MV-4-11 (cell line): ENCODE data around the gene LRRFIP2.
"Not testable (repeated sequence)": the region's sequence is repeated elsewhere in the genome, so short reads cannot be mapped to it uniquely, and the experiment has no call there.

ENCODE experiments used
- DNase-seq: peaks from one replicate; lab custom pipeline; 2025; lab: John Stamatoyannopoulos, UW

LRRFIP2 gene

GRCh38 chr3:37189109-37189508 is 14.7 kb upstream of the LRRFIP2 start:
- no peak for DNase-seq

GRCh38 chr3:37183976-37184375 is 9.6 kb upstream of the LRRFIP2 start:
- no peak for DNase-seq

DNA sequence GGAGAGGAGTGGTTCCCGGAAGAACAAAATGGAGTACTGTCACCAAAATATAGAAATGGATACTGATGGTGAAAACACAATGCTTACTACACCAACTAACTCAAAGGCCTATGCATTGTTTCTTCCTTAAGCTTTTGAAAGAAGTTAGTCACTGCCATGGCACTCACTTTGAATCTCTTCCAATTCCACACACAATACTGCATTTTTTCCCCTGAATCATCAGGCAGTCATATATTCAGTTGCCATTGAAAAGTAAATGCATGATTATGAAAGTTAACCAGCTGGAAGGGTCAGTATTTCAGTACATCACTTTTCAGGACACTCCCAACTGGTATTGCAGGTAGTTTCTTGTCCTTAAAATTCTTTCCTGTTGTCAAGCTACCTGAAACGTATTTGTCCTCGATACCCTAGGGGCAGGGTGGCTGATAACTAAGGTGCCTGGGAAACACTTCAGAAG is 9.0 kb upstream of the LRRFIP2 start:
- DNase-seq: no peak

DNA sequence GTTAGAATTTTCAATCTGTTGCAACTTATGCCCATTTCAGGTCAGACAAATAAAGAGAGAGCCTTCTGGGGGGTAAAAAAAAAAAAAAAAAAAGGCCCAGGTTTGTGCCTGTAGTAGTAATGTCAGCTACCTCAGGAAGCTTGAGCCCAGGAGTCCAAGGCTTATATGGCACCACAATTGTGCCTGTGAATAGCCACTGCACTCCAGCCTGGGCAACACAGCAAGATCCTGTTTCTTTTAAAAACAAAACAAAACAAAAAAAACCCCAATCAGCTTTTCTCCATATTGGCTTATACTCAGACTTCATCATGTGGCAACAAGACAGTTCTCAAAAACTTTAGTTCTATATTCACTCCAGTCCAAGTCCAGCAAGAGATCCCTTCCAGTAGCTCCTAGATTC is 8.4 kb upstream of the LRRFIP2 start:
- no peak for DNase-seq

GRCh38 chr3:37181756-37182155 is 7.4 kb upstream of the LRRFIP2 start:
- DNase-seq: no peak

DNA sequence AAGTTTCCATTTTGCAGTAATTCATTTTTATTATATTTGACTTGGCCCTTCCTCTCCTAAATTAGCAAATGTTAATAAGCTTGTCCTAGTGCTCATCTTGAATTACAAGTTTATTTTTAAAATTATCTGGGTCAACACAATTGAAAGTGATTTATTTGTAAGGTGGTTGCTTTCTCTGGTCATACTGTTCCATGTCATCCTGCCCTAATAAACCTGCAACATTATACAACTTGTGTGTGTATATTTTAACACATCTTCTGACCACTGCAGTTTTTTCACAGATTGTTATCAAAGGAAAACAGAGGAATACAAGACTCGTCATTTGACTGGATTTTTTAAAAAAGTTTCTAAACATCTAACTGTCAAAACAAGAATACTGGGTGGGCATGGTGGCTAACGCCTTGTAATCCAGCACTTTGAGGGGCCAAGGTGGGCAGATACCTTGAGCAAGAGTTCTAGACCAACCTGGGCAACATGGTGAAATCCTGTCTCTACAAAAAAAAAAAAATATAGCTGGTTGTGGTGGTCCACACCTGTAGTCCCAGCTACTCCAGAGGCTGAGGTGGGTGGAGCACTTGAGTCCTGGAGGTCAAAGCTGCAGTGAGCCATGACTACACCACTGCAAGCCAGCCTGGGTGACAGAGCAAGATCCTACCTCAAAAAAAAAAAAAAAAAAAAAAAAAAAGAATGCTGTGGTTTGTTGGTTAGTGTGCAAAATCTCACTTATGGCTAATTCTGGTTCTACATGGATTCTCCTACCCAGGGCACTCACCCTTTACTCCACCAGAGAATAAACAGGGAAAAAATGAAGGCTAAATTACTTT is 5.0 kb upstream of the LRRFIP2 start:
- DNase-seq: no peak

GRCh38 chr3:37173806-37174205 is 576 bp downstream of the LRRFIP2 start:
- no peak for DNase-seq

DNA sequence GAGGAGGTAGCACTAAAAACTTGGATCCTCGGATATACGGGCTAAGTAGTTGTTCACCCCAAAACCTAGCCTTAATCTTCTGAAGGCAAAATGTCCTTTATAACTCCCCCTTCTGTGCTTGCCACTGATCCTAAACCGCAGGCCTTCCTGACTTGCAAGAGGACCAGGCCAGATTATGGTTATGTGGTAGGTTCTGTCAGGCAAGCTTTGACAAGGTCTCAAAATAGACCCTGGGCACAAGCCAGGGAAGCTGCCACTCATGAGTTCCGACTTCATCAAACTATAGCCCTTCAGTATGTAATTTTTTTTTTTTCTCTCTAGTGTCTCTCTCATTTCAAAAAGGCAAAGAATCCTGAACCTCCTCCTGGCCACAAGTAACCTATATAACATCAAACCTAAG is 3.2 kb downstream of the LRRFIP2 start:
- peak; percentile 81 for DNase-seq

- no peak for DNase-seq
Observed at GRCh38 chr3:37170513-37170912, 3.9 kb downstream of the LRRFIP2 start.

GRCh38 chr3:37170060-37170459 is 4.3 kb downstream of the LRRFIP2 start:
- DNase-seq: no peak

GRCh38 chr3:37168896-37169295 is 5.5 kb downstream of the LRRFIP2 start:
- no peak for DNase-seq

- DNase-seq: no peak
Observed at GRCh38 chr3:37163262-37164015, 10.9 kb downstream of the LRRFIP2 start.

- DNase-seq: no peak
Observed at GRCh38 chr3:37162501-37163245, 11.7 kb downstream of the LRRFIP2 start.

- DNase-seq: no peak
Observed at GRCh38 chr3:37161351-37161750, 13.0 kb downstream of the LRRFIP2 start.

- no peak for DNase-seq
Observed at GRCh38 chr3:37155782-37156181, 18.6 kb downstream of the LRRFIP2 start.

DNA sequence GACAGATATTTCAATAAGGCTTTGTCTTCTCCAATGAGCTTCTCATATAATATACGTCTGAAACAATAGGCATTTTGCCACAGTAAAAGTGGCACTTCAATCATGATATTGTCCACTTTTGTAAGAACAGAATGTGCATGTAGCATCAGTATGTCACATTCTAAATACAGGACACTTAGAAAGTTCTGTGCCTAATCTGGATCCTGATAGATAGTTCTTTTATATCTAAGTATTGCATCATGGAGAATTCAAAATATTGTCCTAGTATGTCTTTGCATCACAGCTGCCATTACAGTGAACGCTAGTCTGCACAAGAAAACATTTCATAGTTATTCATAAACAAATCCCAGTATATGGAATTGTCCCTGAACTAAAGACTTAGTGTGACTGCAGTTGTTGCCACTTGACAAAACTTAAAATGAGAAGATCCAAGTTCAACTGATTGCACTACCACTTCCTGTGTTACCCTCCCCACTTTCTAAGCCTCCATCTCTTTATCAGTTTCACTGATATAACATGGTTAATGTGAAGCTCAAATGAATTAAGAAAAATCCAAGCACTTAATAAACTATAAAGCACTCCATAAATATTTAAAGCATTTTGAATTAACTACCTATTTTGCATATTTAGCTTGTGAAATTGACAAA is 19.6 kb downstream of the LRRFIP2 start:
- no peak for DNase-seq

DNA sequence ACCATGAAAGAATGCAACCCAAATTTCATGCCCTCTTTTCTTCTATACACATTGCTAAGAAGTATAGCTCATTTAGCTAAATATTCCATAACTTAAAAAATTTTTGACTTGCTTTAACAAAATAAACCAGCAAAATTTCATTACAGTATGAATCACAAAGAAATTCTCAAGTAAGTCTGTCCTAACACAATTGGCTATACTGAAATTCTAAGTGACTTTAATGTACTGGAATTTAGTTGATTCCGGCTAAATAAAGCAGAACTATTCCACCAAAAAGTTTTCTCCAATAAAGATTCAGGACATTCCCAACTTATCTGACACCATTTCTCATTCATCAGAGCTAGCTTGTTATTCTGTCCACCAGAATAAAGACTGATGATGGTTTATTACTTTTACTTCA is 23.8 kb downstream of the LRRFIP2 start:
- DNase-seq: no peak

DNA sequence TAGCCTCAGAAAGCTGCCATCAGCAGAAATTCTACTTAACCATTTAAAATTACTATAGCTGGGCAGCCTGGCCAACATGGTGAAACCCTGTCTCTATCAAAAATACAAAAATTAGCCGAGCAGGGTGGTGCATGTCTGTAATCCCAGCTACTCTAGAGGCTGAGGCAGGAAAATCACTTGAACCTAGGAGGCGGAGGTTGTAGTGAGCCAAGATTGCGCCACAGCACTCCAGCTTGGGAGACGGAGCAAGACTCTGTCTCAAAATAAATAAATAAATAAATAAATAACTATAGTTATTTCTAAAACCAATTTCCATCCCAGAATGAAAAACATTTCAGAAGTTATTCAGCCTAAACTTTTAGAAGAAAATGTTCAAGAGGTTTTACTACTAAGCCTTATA is 25.1 kb downstream of the LRRFIP2 start:
- DNase-seq: no peak

DNA sequence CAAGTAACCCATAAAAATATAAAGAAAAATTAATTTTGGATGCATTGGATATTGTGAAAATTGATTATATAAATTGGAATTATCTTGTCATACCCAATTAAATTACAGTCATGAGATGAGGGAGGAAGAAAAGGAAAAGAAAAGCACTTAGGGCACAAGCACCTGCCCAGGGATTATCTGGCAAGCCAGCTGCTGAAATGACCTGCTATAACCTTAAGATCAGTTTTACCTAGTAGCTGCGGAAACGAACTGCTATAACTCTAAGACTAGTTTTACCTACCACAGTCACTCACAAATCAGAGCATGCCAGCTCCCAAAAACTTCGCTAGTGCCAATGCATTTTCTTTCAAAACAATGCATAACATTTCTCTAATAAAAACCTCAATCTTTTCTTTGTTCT is 26.2 kb downstream of the LRRFIP2 start:
- DNase-seq: no peak

DNA sequence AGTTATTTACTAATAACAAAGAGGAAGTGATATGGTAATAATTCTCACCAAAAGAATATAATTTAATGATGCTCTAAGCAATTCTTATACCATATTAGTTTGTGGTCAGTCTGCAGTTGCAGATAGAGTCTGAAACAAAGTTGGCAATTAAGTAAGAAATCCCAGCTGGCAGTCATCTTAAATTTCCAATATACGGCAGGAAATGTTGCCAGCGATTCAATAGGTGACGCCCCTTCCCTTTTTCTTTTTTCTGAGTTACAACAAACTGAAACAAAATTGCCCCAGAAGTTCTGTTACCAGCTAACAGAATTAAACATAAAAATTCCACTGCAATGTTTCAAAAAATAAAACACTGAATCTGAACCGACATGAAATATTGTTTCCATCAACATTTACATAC is 26.7 kb downstream of the LRRFIP2 start:
- DNase-seq: peak; percentile 39

DNA sequence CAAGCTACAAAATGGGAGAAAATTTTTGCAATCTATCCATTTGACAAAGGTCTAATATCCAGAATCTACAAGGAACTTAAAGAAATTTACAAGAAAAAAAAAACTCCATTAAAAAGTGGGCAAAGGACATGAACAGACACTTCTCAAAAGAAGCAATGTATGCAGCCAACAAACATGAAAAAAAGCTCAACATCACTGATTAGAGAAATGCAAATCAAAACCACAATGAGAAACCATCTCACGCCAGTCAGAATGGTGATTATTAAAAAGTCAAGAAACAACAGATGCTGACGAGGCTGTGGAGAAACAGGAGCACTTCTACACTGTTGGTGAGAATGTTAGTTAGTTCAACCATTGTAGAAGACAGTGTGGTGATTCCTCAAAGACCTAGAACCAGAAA is 27.5 kb downstream of the LRRFIP2 start:
- not testable (repeated sequence) for DNase-seq

GRCh38 chr3:37145611-37146010 is 28.8 kb downstream of the LRRFIP2 start:
- peak; percentile 16 for DNase-seq
